GM23338 (cell line): ENCODE results near the gene SCIN. TPM values are rescaled to one million over a fixed set of nuclear protein-coding genes. Genes with fewer than 3 reads are reported as not detected.

ENCODE experiments used
- ATAC-seq: fragments of 200-7000 bp; cut with Tn5 transposase; 3 replicates; pipeline ENCODE4 v1.9.1; 2020
- DNase-seq: peaks from one replicate; pipeline ENCODE4 v3.0.0-alpha.2; 2015; ENCODE audit warnings: low spot score
- H2AFZ ChIP-seq: fragments of 200-600 bp; sonication (generic); 2 replicates; pipeline ENCODE4 v1.8.0; 2016; ENCODE audit warnings: antibody characterized with exemption, mild to moderate bottlenecking, moderate library complexity
- H3F3A ChIP-seq: fragments of 200-600 bp; sonication (generic); replicated peaks from 2 replicates; pipeline ENCODE4 v1.8.0; 2017; ENCODE audit warnings: antibody characterized with exemption, mixed run types, low read depth
- H3K27ac ChIP-seq: fragments of 200-600 bp; sonication (generic); 2 replicates; pipeline ENCODE4 v1.6.1; 2016; ENCODE audit warnings: low read depth
- H3K27me3 ChIP-seq: fragments of 200-600 bp; sonication (generic); 2 replicates; pipeline ENCODE4 v1.8.0; 2016; ENCODE audit warnings: mild to moderate bottlenecking, mixed run types, moderate library complexity; ENCODE audit not compliant: insufficient read depth
- H3K36me3 ChIP-seq: fragments of 200-600 bp; sonication (generic); 2 replicates; pipeline ENCODE4 v1.8.0; 2016; ENCODE audit warnings: mild to moderate bottlenecking; ENCODE audit not compliant: insufficient read depth
- H3K4me1 ChIP-seq: fragments of 200-600 bp; sonication (generic); 2 replicates; pipeline ENCODE4 v1.8.0; 2016; ENCODE audit warnings: mild to moderate bottlenecking, moderate library complexity; ENCODE audit not compliant: insufficient read depth
- H3K4me2 ChIP-seq: fragments of 200-600 bp; sonication (generic); 2 replicates; pipeline ENCODE4 v1.7.1; 2017; ENCODE audit warnings: mixed run types
- H3K4me3 ChIP-seq: fragments of 200-600 bp; sonication (generic); 2 replicates; pipeline ENCODE4 v1.6.1; 2016; ENCODE audit warnings: mixed run types
- H3K79me2 ChIP-seq: fragments of 200-600 bp; sonication (generic); replicated peaks from 2 replicates; pipeline ENCODE4 v1.8.0; 2017; ENCODE audit warnings: mild to moderate bottlenecking; ENCODE audit not compliant: insufficient read depth
- H3K9me2 ChIP-seq: fragments of 200-600 bp; sonication (generic); 2 replicates; pipeline ENCODE4 v1.8.0; 2017; ENCODE audit not compliant: insufficient read depth
- H4K20me1 ChIP-seq: fragments of 200-600 bp; sonication (generic); replicated peaks from 2 replicates; pipeline ENCODE4 v1.8.0; 2017; ENCODE audit warnings: mild to moderate bottlenecking; ENCODE audit not compliant: insufficient read depth
- H3K27ac Mint-ChIP-seq: 2 replicates; pipeline ENCODE4 v1.8.0; 2020; ENCODE audit warnings: inconsistent platforms, mild to moderate bottlenecking, moderate library complexity, mixed read lengths
- H3K27me3 Mint-ChIP-seq: 3 replicates; pipeline ENCODE4 v1.8.0; 2022; ENCODE audit warnings: low read depth, mild to moderate bottlenecking, moderate library complexity, mixed read lengths, inconsistent platforms; ENCODE audit not compliant: insufficient read depth, poor library complexity
- H3K36me3 Mint-ChIP-seq: 3 replicates; pipeline ENCODE4 v1.8.0; 2021; ENCODE audit warnings: low read depth, mild to moderate bottlenecking, inconsistent platforms, moderate library complexity, mixed read lengths
- H3K4me1 Mint-ChIP-seq: 3 replicates; pipeline ENCODE4 v1.8.0; 2020; ENCODE audit warnings: mild to moderate bottlenecking, inconsistent platforms, mixed read lengths
- H3K4me3 Mint-ChIP-seq: 3 replicates; pipeline ENCODE4 v1.8.0; 2021; ENCODE audit warnings: moderate library complexity, mild to moderate bottlenecking, inconsistent platforms, mixed read lengths
- H3K9me3 Mint-ChIP-seq: 3 replicates; pipeline ENCODE4 v1.8.0; 2020; ENCODE audit warnings: moderate library complexity, mild to moderate bottlenecking, inconsistent platforms, mixed read lengths
- CREB1 ChIP-seq: fragments of 250-450 bp; sonication (Bioruptor Pico); IDR thresholded peaks from 2 replicates; pipeline ENCODE4 v1.5.0; 2020; ENCODE audit warnings: low read depth, mild to moderate bottlenecking, moderate library complexity
- CTCF ChIP-seq, 2 experiments: fragments of 200-600 bp in 1 of 2; sonication (generic) in 1 of 2; conservative IDR thresholded peaks; 2 replicates each; pipeline versions ENCODE4 v1.5.1 to v1.6.1; 2016 to 2017; ENCODE audit warnings: antibody characterized with exemption in 2 of 2, low read depth in 2 of 2, mild to moderate bottlenecking in 2 of 2, moderate library complexity in 1 of 2
- EZH2 ChIP-seq: fragments of 200-600 bp; sonication (generic); IDR thresholded peaks from one replicate; pipeline ENCODE4 v1.8.0; 2017; ENCODE audit warnings: antibody characterized with exemption, mild to moderate bottlenecking, low read depth; ENCODE audit not compliant: unreplicated experiment
- EZH2phosphoT487 ChIP-seq: fragments of 200-600 bp; sonication (generic); IDR thresholded peaks from one replicate; pipeline ENCODE4 v1.8.1; 2018; ENCODE audit warnings: antibody characterized with exemption; ENCODE audit not compliant: unreplicated experiment
- JUNB ChIP-seq: IDR thresholded peaks from one replicate; pipeline ENCODE4 v1.6.1; 2016; ENCODE audit warnings: antibody characterized with exemption; ENCODE audit not compliant: unreplicated experiment
- NANOG ChIP-seq: IDR thresholded peaks from 2 replicates; pipeline ENCODE4 v1.6.1; 2016; ENCODE audit warnings: antibody characterized with exemption, borderline replicate concordance
- POLR2AphosphoS5 ChIP-seq: IDR thresholded peaks from 2 replicates; pipeline ENCODE4 v1.6.1; 2016; ENCODE audit warnings: antibody characterized with exemption, low read depth
- STAT1 ChIP-seq: IDR thresholded peaks from one replicate; pipeline ENCODE4 v1.6.1; 2016; ENCODE audit warnings: antibody characterized with exemption; ENCODE audit not compliant: unreplicated experiment
- ZNF114 ChIP-seq: fragments of 250-450 bp; sonication (Bioruptor Pico); IDR thresholded peaks from 2 replicates; pipeline ENCODE4 v1.5.0; 2020; ENCODE audit warnings: mild to moderate bottlenecking, moderate library complexity
- ZNF331 ChIP-seq: fragments of 250-450 bp; sonication (Bioruptor Pico); IDR thresholded peaks from 2 replicates; pipeline ENCODE4 v1.5.0; 2020; ENCODE audit warnings: low read depth, mild to moderate bottlenecking, moderate library complexity
- polyA plus RNA-seq: library from polyadenylated mRNA; unstranded; fragments of >200 nt; fragmentation: Nextera tagmentation; extraction: Ambion mirVana; gene quantifications from 2 replicates; pipeline ENCODE4 v1.2.1, GENCODE V29; 2016
- total RNA-seq: library from RNA; depleted of rRNA; stranded (reverse); fragments of >200 nt; shearing (Covaris generic); gene quantifications from 2 replicates; pipeline ENCODE4 v1.2.3, GENCODE V29; 2014
- TF ChIP-seq, protein P1 (sequence below): fragments of 250-450 bp; sonication (Bioruptor Pico); IDR thresholded peaks from 2 replicates; pipeline ENCODE4 v1.5.0; 2020; ENCODE audit warnings: mild to moderate bottlenecking, moderate library complexity
- TF ChIP-seq, protein P2 (sequence below): IDR thresholded peaks from 2 replicates; pipeline ENCODE4 v1.6.1; 2016; ENCODE audit warnings: antibody characterized with exemption

SCIN gene
- total and polyA plus RNA-seq, 2 experiments from 2014 or later, result 0.80 to 0.92 TPM

DNA sequence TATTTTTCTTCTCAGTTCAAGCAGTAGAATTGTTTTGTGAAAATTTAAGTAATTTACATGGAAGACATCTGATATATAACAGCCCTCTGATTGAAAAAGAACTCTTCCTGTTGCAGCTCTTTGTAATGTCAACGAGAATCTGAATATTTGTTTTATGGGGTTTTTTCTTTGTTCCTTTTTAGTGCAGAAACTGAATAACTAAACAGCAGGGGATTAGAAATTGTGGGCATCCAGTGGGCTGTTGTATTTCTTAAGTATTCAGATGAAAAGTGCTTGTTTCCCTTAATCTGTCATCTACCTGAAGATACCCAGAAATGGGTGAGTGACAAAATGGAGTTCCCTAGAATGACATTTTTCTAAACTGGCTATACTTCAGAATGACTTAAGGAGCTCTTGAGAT lies 124.3 kb downstream of the SCIN start (continued):
- TF ChIP-seq, protein P1, sequence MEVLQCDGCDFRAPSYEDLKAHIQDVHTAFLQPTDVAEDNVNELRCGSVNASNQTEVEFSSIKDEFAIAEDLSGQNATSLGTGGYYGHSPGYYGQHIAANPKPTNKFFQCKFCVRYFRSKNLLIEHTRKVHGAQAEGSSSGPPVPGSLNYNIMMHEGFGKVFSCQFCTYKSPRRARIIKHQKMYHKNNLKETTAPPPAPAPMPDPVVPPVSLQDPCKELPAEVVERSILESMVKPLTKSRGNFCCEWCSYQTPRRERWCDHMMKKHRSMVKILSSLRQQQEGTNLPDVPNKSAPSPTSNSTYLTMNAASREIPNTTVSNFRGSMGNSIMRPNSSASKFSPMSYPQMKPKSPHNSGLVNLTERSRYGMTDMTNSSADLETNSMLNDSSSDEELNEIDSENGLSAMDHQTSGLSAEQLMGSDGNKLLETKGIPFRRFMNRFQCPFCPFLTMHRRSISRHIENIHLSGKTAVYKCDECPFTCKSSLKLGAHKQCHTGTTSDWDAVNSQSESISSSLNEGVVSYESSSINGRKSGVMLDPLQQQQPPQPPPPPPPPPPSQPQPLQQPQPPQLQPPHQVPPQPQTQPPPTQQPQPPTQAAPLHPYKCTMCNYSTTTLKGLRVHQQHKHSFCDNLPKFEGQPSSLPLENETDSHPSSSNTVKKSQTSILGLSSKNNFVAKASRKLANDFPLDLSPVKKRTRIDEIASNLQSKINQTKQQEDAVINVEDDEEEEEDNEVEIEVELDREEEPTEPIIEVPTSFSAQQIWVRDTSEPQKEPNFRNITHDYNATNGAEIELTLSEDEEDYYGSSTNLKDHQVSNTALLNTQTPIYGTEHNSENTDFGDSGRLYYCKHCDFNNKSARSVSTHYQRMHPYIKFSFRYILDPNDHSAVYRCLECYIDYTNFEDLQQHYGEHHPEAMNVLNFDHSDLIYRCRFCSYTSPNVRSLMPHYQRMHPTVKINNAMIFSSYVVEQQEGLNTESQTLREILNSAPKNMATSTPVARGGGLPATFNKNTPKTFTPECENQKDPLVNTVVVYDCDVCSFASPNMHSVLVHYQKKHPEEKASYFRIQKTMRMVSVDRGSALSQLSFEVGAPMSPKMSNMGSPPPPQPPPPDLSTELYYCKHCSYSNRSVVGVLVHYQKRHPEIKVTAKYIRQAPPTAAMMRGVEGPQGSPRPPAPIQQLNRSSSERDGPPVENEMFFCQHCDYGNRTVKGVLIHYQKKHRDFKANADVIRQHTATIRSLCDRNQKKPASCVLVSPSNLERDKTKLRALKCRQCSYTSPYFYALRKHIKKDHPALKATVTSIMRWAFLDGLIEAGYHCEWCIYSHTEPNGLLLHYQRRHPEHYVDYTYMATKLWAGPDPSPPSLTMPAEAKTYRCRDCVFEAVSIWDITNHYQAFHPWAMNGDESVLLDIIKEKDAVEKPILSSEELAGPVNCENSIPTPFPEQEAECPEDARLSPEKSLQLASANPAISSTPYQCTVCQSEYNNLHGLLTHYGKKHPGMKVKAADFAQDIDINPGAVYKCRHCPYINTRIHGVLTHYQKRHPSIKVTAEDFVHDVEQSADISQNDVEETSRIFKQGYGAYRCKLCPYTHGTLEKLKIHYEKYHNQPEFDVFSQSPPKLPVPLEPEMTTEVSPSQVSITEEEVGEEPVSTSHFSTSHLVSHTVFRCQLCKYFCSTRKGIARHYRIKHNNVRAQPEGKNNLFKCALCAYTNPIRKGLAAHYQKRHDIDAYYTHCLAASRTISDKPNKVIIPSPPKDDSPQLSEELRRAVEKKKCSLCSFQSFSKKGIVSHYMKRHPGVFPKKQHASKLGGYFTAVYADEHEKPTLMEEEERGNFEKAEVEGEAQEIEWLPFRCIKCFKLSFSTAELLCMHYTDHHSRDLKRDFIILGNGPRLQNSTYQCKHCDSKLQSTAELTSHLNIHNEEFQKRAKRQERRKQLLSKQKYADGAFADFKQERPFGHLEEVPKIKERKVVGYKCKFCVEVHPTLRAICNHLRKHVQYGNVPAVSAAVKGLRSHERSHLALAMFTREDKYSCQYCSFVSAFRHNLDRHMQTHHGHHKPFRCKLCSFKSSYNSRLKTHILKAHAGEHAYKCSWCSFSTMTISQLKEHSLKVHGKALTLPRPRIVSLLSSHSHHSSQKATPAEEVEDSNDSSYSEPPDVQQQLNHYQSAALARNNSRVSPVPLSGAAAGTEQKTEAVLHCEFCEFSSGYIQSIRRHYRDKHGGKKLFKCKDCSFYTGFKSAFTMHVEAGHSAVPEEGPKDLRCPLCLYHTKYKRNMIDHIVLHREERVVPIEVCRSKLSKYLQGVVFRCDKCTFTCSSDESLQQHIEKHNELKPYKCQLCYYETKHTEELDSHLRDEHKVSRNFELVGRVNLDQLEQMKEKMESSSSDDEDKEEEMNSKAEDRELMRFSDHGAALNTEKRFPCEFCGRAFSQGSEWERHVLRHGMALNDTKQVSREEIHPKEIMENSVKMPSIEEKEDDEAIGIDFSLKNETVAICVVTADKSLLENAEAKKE (CRISPR knock-in tag), result no peak
- TF ChIP-seq CTCF (conservative IDR thresholded peaks at IDR 0.05; ENCODE audit: low read depth in 2 of 2) (no peak), STAT1 (no peak), POLR2AphosphoS5 (no peak)

- peaks cover 35% of the 10 kb centered on the region for H3K79me2 ChIP-seq
- H3K4me2 ChIP-seq, result no peak overlapping the region
- peaks cover 7% of the 10 kb centered on the region for H3K4me1 ChIP-seq
- no peak overlapping the region for H3K27ac Mint-ChIP-seq
- DNase-seq (no peak), ATAC-seq (no peak)
- no peak overlapping the region for H2AFZ ChIP-seq
- no peaks in the 10 kb centered on the region for H4K20me1 ChIP-seq
- peaks cover 8% of the 10 kb centered on the region for H3K4me1 Mint-ChIP-seq
- H3K27me3 ChIP-seq, result no peaks in the 10 kb centered on the region
- H3K9me2 ChIP-seq, result no peaks in the 10 kb centered on the region
- no peaks in the 10 kb centered on the region for H3K27me3 Mint-ChIP-seq
- no peak overlapping the region for H3K27ac ChIP-seq
- no peaks in the 10 kb centered on the region for H3K36me3 ChIP-seq
- peaks cover 17% of the 10 kb centered on the region; the same call in 2 of the 3 replicates for H3K36me3 Mint-ChIP-seq
- H3F3A ChIP-seq, result no peaks in the 10 kb centered on the region
- no peak overlapping the region for H3K4me3 Mint-ChIP-seq
- peaks cover 3% of the 10 kb centered on the region; the same call in 1 of the 3 replicates for H3K9me3 Mint-ChIP-seq
- H3K4me3 ChIP-seq, result no peak overlapping the region
- TF ChIP-seq, protein P2, sequence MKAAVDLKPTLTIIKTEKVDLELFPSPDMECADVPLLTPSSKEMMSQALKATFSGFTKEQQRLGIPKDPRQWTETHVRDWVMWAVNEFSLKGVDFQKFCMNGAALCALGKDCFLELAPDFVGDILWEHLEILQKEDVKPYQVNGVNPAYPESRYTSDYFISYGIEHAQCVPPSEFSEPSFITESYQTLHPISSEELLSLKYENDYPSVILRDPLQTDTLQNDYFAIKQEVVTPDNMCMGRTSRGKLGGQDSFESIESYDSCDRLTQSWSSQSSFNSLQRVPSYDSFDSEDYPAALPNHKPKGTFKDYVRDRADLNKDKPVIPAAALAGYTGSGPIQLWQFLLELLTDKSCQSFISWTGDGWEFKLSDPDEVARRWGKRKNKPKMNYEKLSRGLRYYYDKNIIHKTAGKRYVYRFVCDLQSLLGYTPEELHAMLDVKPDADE, result no peak
- no peak for TF ChIP-seq ZNF331 (CRISPR knock-in tag)
- TF ChIP-seq POLR2AphosphoS5, result no peak
- TF ChIP-seq CTCF (conservative IDR thresholded peaks at IDR 0.05; ENCODE audit: low read depth in 2 of 2), result no peak
- no peak for TF ChIP-seq EZH2
- TF ChIP-seq EZH2phosphoT487, result no peak
- no peak for TF ChIP-seq JUNB
- TF ChIP-seq ZNF114 (CRISPR knock-in tag), result no peak
- no peak for TF ChIP-seq NANOG
- no peak for TF ChIP-seq CREB1
- TF ChIP-seq STAT1, result no peak
Measured at GRCh38 chr7:12695965-12696364, 125.4 kb downstream of the SCIN start.
